GM12891 (cell line): ENCODE data around the gene BPNT1.

Source experiments
- POLR2A ChIP-seq: IDR thresholded peaks from 2 replicates; pipeline ENCODE4 v1.6.1; 2011; ENCODE audit warnings: low read depth, low read length, control low read depth
- POLR2AphosphoS5 ChIP-seq: IDR thresholded peaks from 2 replicates; pipeline ENCODE4 v1.6.1; 2011; ENCODE audit warnings: low read depth, low read length, control low read depth
- POU2F2 ChIP-seq: IDR thresholded peaks from 2 replicates; pipeline ENCODE4 v1.6.1; 2011; ENCODE audit warnings: low read depth, mild to moderate bottlenecking, control low read depth, low read length, moderate library complexity
- TAF1 ChIP-seq: IDR thresholded peaks from 2 replicates; pipeline ENCODE4 v1.6.1; 2011; ENCODE audit warnings: low read depth, low read length, control low read depth

- TF ChIP-seq POU2F2 (no peak), POLR2A (no peak; the same call in 1 of the 2 replicates), POLR2AphosphoS5 (no peak), TAF1 (no peak)
These were observed 4.7 kb upstream of the BPNT1 start, which contains the start of gene IARS2 for GRCh38 chr1:220094016-220094911.
